HPDE6-E6E7 (cell line): ENCODE results near the gene ARHGAP27.
"Not testable (repeated sequence)": the region's sequence is repeated elsewhere in the genome, so short reads cannot be mapped to it uniquely, and the experiment has no call there.

Experiments
- DNase-seq: peaks from one replicate; pipeline ENCODE4 v3.0.0; 2011; ENCODE audit warnings: missing footprints; ENCODE audit errors: extremely low spot score

Gene ARHGAP27

GRCh38 chr17:45366049-45366448 is 66.6 kb downstream of the ARHGAP27 start:
- no peak for DNase-seq

DNA sequence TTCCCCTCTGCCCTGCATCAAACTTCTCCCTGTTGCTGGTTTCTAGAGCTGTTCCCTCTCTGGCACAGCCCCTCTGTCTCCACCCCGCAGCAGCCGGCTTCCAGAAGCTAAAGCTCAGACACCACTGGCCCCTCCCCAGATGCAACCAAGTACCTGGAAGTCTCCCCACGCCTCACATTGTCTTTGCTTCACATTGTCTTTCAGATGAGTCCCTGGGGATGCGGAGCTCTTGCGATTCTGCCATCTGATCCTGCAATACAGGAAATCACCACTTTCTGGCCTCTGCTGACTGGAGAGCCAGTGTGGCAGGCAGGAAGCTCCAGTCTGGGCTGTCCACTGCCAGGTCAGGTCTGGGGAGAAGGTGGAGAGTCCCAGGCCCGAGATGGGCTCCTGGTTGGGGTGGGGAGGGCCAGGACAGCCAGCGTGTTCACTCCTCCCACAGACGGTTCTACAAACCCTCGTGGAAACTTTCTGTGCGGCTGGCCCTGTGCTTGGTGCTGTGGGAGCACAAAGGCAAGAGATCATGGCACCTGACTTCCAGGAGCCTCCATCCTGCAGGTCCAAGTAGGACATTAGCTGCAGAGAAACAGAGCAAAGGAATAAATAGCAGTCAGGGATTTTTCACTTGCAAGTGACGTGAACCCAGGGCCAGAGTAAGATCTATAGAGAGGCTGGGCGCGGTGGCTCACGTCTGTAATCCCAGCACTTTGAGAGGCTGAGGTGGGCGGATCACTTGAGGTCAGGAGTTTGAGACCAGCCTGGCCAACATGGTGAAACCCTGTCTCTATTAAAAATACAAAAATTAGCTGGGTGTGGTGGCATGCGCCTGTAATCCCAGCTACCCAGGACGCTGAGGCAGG is 67.9 kb downstream of the ARHGAP27 start:
- DNase-seq: no peak

DNA sequence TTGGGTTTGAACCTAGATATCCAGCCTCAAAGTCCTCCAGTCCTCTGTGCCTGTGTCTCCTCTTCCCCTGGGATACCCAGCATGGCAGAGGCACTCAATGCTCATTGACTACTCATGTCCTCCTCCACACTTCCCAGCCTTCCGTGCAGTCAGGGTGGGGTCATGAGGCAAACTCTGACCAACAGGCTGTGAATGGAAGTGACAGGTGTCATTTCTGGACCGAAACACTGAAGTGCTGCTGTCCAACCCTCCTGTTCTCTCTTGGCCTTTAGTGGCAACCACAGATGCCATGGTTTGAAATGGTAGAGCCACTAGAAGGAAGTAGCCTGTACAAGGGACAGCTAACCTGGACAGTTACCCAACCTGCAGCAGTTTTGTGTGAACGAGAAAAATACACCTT is 69.2 kb downstream of the ARHGAP27 start:
- no peak for DNase-seq

DNA sequence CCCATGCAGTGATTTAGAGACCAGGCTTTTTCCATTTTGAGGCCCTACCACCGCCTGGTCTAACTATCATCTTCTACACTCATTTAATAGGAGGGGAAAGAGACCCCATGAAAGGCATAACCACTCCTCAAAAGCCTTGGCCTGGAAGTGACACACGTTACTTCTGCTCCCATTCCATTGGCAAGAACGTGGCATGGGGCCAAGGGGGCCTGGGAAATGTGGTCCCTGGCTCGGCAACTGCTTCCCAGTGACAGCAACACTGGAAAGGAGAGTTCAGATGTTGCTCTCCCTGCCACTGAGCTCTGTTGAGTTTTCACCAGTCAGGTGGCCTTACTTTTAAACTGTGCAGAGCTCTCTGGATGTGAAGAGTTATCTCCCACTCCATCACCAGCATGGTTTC is 70.7 kb downstream of the ARHGAP27 start:
- no peak for DNase-seq

GRCh38 chr17:45361451-45361850 is 71.2 kb downstream of the ARHGAP27 start:
- no peak for DNase-seq

- DNase-seq: no peak
Observed at GRCh38 chr17:45357364-45357997, 75.2 kb downstream of the ARHGAP27 start.

GRCh38 chr17:45355087-45355486 is 77.6 kb downstream of the ARHGAP27 start:
- DNase-seq: no peak

- DNase-seq: no peak
Observed at GRCh38 chr17:45353043-45353442, 79.6 kb downstream of the ARHGAP27 start.

DNA sequence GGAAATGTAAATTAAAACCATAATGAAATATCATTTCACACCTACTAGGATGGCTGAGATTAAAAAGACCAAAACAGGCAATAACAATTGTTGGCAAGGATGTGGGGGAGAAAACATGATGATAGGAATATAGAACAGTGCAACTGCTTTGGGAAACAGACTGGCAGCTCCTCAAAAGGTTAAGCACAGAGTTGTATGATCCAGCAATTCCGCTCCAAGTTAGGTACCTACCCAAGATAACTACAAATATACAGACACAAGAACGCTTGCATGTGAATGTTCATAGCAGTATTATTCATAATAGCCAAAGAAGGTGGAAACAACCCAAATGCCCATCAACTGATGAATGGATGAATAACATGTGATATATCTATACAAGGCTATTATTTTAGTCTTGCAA is 80.8 kb downstream of the ARHGAP27 start:
- DNase-seq: no peak

GRCh38 chr17:45347444-45347843 is 85.2 kb downstream of the ARHGAP27 start:
- DNase-seq: no peak

- no peak for DNase-seq
Observed at GRCh38 chr17:45346216-45347015, 86.3 kb downstream of the ARHGAP27 start.

GRCh38 chr17:45345554-45346215 is 87.0 kb downstream of the ARHGAP27 start:
- DNase-seq: no peak

GRCh38 chr17:45345246-45345553 is 87.5 kb downstream of the ARHGAP27 start:
- DNase-seq: no peak

- not testable (repeated sequence) for DNase-seq
Observed at GRCh38 chr17:45343967-45344664, 88.6 kb downstream of the ARHGAP27 start.
